ENCODE results near the gene CD160.
"Not testable (repeated sequence)": the region's sequence is repeated elsewhere in the genome, so short reads cannot be mapped to it uniquely, and the experiment has no call there.

DNA sequence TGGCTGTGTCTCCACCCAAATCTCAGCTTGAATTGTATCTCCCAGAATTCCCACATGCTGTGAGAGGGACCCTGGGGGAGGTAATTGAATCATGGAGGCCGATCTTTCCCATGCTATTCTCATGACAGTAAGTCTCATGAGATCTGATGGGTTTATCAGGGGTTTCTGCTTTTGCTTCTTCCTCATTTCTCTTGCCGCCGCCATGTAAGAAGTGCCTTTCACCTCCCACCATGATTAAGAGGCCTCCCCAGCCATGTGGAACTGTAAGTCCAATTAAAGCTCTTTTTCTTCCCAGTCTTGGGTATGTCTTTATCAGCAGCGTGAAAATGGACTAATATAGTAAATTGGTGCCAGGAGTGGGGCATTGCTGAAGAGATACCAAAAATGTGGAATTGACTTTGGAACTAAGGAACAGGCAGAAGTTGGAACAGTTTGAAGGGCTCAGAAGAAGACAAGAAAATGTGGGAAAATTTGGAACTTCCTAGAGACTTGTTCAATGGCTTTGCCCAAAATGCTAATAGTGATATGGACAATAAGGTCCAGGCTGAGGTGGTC is 41.2 kb downstream of the CD160 start:
- not testable (repeated sequence) for TF ChIP-seq ZNF274 (IDR thresholded peaks at IDR 0.05; ENCODE audit: low read depth, low read length); SUZ12 (IDR thresholded peaks at IDR 0.05; ENCODE audit: extremely low read depth, insufficient read depth, insufficient read length); YY1 (IDR thresholded peaks at IDR 0.05; ENCODE audit: insufficient read depth, insufficient read length)

Measured in NT2/D1 (cell line).